Hematopoietic multipotent progenitor cell treated with erythropoietin and hydrocortisone succinate and interleukin-3 and kit ligand, for 6 days (in vitro differentiated cells): Measurements from ENCODE around the gene PROSER2.
"Not testable (repeated sequence)": the region's sequence is repeated elsewhere in the genome, so short reads cannot be mapped to it uniquely, and the experiment has no call there.

Experiments used
- DNase-seq: peaks from one replicate; pipeline ENCODE4 v3.0.0-alpha.2; 2015

Gene PROSER2

GRCh38 chr10:11838298-11838852 is 15.2 kb downstream of the PROSER2 start:
- no peak for DNase-seq

GRCh38 chr10:11841375-11841774 is 18.2 kb downstream of the PROSER2 start:
- DNase-seq, result no peak

- no peak for DNase-seq
These were observed 19.3 kb downstream of the PROSER2 start for GRCh38 chr10:11842411-11842810.

- DNase-seq, result no peak
These were observed 22.0 kb downstream of the PROSER2 start for GRCh38 chr10:11845113-11845512.

GRCh38 chr10:11846542-11846941 is 23.4 kb downstream of the PROSER2 start:
- DNase-seq, result no peak

- no peak for DNase-seq
These were observed 26.1 kb downstream of the PROSER2 start for GRCh38 chr10:11849277-11849676.

GRCh38 chr10:11849911-11850310 is 26.8 kb downstream of the PROSER2 start:
- peak; percentile 50 for DNase-seq

- DNase-seq, result no peak
These were observed 28.8 kb downstream of the PROSER2 start for GRCh38 chr10:11851910-11852309.

- DNase-seq, result not testable (repeated sequence)
These were observed 29.5 kb downstream of the PROSER2 start for GRCh38 chr10:11852637-11853036.

- peak; percentile 30 for DNase-seq
These were observed 30.3 kb downstream of the PROSER2 start for GRCh38 chr10:11853468-11853867.

- no peak for DNase-seq
These were observed 31.1 kb downstream of the PROSER2 start for GRCh38 chr10:11854301-11854700.

GRCh38 chr10:11856089-11856488 is 32.9 kb downstream of the PROSER2 start:
- no peak for DNase-seq

- DNase-seq, result no peak
These were observed 33.5 kb downstream of the PROSER2 start for GRCh38 chr10:11856678-11857077.

- no peak for DNase-seq
These were observed 34.9 kb downstream of the PROSER2 start for GRCh38 chr10:11858093-11858492.

- DNase-seq, result no peak
These were observed 38.2 kb downstream of the PROSER2 start for GRCh38 chr10:11861341-11861740.

- no peak for DNase-seq
These were observed 38.8 kb downstream of the PROSER2 start for GRCh38 chr10:11861811-11862428.

- peak; percentile 64 for DNase-seq
These were observed 40.4 kb downstream of the PROSER2 start for GRCh38 chr10:11863353-11864109.

GRCh38 chr10:11864727-11865126 is 41.6 kb downstream of the PROSER2 start:
- DNase-seq, result no peak

- no peak for DNase-seq
These were observed 42.4 kb downstream of the PROSER2 start for GRCh38 chr10:11865561-11865960.

GRCh38 chr10:11866199-11866925 is 43.2 kb downstream of the PROSER2 start:
- DNase-seq, result no peak

GRCh38 chr10:11869219-11869618 is 46.1 kb downstream of the PROSER2 start:
- DNase-seq, result no peak

GRCh38 chr10:11869743-11870460 is 46.7 kb downstream of the PROSER2 start:
- DNase-seq, result no peak

- no peak for DNase-seq
These were observed 47.3 kb downstream of the PROSER2 start for GRCh38 chr10:11870461-11870780.
